Progenitor cell of endocrine pancreas (in vitro differentiated cells): Measurements from ENCODE around the gene LMX1B. TPM values are rescaled to one million over a fixed set of nuclear protein-coding genes. Genes with fewer than 3 reads are reported as not detected.

Source experiments
- DNase-seq: peaks from one replicate; pipeline ENCODE4 v3.0.0; 2021; ENCODE audit warnings: low spot score; ENCODE audit not compliant: unreplicated experiment
- H3K27ac Mint-ChIP-seq: 2 replicates; pipeline ENCODE4 v1.8.0; 2021; ENCODE audit warnings: mild to moderate bottlenecking, moderate library complexity, mixed read lengths
- H3K27me3 Mint-ChIP-seq: 2 replicates; pipeline ENCODE4 v1.8.0; 2021; ENCODE audit warnings: mixed read lengths
- H3K36me3 Mint-ChIP-seq: 2 replicates; pipeline ENCODE4 v1.8.0; 2022; ENCODE audit warnings: mixed read lengths; ENCODE audit not compliant: insufficient read depth
- H3K4me1 Mint-ChIP-seq: 2 replicates; pipeline ENCODE4 v1.8.0; 2021; ENCODE audit warnings: low read depth, mixed read lengths
- H3K4me3 Mint-ChIP-seq: 2 replicates; pipeline ENCODE4 v1.8.0; 2021; ENCODE audit warnings: low read depth, mild to moderate bottlenecking, moderate library complexity, mixed read lengths
- H3K9me3 Mint-ChIP-seq: 2 replicates; pipeline ENCODE4 v1.8.0; 2021; ENCODE audit warnings: low read depth, mixed read lengths
- total RNA-seq: library from RNA; stranded (reverse); gene quantifications from 2 replicates; pipeline ENCODE4 v1.2.1, GENCODE V29; 2021
- TF ChIP-seq, protein P1 (sequence below): fragments of 200-600 bp; sonication (generic); IDR thresholded peaks from one replicate; pipeline ENCODE4 v1.5.0; 2021; ENCODE audit warnings: antibody characterized with exemption, mild to moderate bottlenecking; ENCODE audit not compliant: unreplicated experiment

Gene LMX1B
- total RNA-seq, 1 donor from 2014 or later, result 9.1 TPM

DNA sequence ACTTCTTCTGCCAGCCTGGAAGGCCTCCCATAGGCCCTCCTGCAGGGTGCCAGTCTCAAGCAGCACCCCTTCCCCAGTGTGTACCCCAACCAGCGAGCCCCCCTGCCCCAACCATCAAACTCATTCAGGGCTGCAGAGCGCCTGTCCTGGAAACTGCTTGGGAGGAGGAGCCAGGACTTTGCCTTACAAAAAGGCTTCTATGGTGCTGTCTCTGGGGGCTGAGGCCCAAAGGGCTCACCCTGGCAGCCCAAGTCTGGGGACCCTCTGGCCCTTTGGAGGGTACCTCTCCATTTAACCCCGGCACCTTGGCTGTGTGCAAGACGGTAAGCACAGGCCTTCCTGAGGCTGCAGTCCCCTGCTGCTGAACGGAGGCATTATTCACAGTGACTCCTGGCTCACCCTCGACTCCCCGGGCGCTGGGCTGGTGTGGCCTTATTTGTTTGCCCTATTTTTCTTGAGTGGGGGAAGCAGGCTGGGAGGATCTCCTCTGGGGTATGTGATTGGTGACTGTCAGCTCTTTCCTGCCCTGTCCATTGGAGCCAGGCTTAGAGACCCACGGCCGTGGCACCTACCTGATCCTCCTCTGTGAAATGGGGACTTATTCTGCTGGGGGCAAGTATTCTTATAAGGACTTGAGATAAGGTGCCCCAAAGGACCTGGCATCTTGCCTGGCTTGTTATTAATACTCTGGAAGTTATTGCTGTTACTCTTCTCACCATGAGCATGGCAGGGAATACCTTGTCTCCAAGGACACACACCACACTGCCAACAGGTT is 5.8 kb downstream of the LMX1B start:
- no peak for DNase-seq
- Mint-ChIP-seq H3K27me3 (peaks cover 95% of the 10 kb centered on the region), H3K4me3 (no peak overlapping the region), H3K36me3 (no peaks in the 10 kb centered on the region), H3K4me1 (peaks cover 15% of the 10 kb centered on the region), H3K27ac (no peak overlapping the region), H3K9me3 (no peaks in the 10 kb centered on the region)
- TF ChIP-seq, protein P1, sequence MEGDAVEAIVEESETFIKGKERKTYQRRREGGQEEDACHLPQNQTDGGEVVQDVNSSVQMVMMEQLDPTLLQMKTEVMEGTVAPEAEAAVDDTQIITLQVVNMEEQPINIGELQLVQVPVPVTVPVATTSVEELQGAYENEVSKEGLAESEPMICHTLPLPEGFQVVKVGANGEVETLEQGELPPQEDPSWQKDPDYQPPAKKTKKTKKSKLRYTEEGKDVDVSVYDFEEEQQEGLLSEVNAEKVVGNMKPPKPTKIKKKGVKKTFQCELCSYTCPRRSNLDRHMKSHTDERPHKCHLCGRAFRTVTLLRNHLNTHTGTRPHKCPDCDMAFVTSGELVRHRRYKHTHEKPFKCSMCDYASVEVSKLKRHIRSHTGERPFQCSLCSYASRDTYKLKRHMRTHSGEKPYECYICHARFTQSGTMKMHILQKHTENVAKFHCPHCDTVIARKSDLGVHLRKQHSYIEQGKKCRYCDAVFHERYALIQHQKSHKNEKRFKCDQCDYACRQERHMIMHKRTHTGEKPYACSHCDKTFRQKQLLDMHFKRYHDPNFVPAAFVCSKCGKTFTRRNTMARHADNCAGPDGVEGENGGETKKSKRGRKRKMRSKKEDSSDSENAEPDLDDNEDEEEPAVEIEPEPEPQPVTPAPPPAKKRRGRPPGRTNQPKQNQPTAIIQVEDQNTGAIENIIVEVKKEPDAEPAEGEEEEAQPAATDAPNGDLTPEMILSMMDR, result no peak

- no peaks in the 10 kb centered on the region for H3K36me3 Mint-ChIP-seq
- no peak overlapping the region for H3K27ac Mint-ChIP-seq
- peaks cover 14% of the 10 kb centered on the region for H3K4me1 Mint-ChIP-seq
- DNase-seq, result no peak
- H3K27me3 Mint-ChIP-seq, result peaks cover 97% of the 10 kb centered on the region
- no peak overlapping the region for H3K4me3 Mint-ChIP-seq
- TF ChIP-seq, protein P1, result no peak
- no peaks in the 10 kb centered on the region for H3K9me3 Mint-ChIP-seq
Observed at GRCh38 chr9:126620478-126620877, 6.8 kb downstream of the LMX1B start.

DNA sequence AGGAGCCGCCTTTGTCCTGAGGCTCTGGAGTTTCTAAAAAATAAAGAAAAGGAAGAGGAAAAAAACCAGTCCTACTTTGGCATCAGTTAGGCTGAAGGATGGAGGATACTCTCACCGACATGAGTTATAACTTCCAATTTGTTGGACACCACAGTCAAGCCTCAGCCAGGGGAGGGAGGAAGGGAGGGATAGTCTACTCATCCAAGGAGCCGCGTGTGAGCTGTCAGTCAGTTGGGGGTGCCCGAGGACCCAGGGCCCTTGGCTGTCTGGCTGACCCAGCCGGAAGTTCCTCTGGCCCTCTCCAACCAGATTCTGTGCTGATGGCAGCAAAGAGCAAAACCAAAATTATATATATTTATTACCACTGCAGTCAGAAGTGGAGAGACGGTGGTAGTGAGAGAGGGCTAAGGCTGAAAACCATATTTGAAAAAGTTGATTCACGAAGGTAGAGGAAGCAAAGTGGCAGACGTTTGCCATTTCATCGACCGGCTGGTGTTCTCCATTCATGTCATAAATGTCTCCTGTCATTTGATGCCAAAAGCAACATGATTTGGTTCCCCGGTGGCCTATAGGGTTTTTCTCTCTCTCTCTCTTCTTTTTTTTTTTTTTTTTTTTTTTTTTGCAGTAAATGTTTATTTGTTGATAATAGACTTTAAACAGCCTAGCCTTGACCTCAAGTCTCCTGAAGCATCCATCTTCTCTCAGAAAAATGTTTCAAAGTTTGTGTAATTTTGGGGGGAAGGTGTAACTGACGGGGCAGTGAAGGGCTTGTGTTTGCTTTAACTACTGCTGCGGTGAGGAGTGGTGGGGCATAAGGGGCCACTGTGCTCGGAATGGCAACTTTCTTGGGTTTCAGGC is 7.6 kb downstream of the LMX1B start:
- no peak overlapping the region for H3K4me3 Mint-ChIP-seq
- DNase-seq, result no peak
- H3K27me3 Mint-ChIP-seq, result peaks cover 97% of the 10 kb centered on the region
- peaks cover 17% of the 10 kb centered on the region for H3K4me1 Mint-ChIP-seq
- H3K9me3 Mint-ChIP-seq, result no peaks in the 10 kb centered on the region
- no peaks in the 10 kb centered on the region for H3K36me3 Mint-ChIP-seq
- TF ChIP-seq, protein P1, result no peak
- no peak overlapping the region for H3K27ac Mint-ChIP-seq

GRCh38 chr9:126621919-126622735 is 8.4 kb downstream of the LMX1B start:
- TF ChIP-seq, protein P1, result no peak
- Mint-ChIP-seq H3K9me3 (no peaks in the 10 kb centered on the region), H3K4me3 (no peak overlapping the region), H3K27ac (no peak overlapping the region), H3K36me3 (no peaks in the 10 kb centered on the region), H3K27me3 (peaks cover 94% of the 10 kb centered on the region), H3K4me1 (peaks cover 19% of the 10 kb centered on the region)
- no peak for DNase-seq

- Mint-ChIP-seq H3K36me3 (no peaks in the 10 kb centered on the region), H3K27me3 (peaks cover 94% of the 10 kb centered on the region), H3K4me1 (peaks cover 17% of the 10 kb centered on the region), H3K27ac (no peak overlapping the region), H3K4me3 (no peak overlapping the region), H3K9me3 (no peaks in the 10 kb centered on the region)
- DNase-seq, result no peak
- TF ChIP-seq, protein P1, result no peak
Observed at GRCh38 chr9:126623314-126623666, 9.6 kb downstream of the LMX1B start.
